Measurements from ENCODE around the gene TAX1BP3.

Gene TAX1BP3

DNA sequence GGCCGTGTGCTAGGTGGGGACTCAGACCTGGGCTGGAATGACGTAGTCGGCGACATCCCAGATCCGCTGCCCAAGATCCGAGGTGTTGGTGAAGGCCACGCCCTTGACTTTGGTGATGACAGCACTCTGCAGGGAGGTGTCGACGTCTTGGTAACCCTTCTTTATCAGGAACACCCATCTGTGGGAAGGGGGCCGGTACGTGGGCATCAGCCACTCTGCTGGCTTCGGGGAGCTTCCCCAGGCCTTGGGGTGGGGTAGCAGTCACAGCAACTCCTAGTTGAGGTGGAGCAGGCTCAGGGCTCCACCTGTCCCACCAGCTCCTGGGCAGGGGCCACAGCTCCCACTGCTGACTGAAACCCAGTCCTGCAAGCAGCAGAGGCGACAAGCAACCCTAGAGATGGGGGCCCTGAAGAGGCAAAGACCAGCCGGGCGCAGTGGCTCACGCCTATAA is 23.3 kb upstream of the TAX1BP3 start:
- no peaks in the 10 kb centered on the region for H3K27me3 ChIP-seq (ENCODE audit: insufficient read depth, poor library complexity, severe bottlenecking)
- H3K4me3 ChIP-seq (replicated peaks; ENCODE audit: insufficient read depth, low read length): no peak overlapping the region
- TF ChIP-seq GABPA (IDR thresholded peaks at IDR 0.05; ENCODE audit: low read depth): no peak
- DNase-seq (ENCODE audit: low read depth in 1 of 2, low spot score in 1 of 2): no peak
- H3K27ac ChIP-seq (replicated peaks): no peak overlapping the region

DNA sequence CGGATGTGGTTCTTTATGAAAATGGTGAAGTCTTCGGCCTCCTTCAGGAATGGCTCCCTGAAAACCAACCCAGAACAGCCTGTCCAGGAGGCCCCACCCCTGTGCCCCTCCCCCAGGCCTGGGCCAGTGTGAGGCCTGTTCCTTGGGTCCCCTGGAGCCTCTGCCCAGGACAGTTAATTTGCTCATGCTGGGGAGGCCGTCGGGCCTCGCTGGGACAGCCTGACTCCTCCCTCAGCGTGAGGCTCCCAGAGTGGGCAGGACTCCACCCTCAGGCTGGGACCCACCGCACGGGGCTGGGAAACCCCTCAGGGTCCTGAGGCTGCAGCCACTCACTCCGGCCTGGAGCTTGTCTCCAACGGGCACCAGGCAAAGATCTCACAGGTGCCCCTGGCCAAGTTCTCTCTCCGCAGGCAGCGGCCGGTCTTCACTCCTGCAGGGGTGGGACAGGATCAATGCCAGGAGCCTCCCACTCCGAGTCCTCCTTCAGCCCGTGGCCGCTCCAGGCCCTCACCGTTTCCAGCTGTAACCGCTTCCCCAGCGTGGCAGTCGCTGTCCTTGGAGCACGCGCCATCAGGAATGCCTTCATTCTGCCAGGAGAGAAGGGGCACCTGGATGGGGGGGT is 21.8 kb upstream of the TAX1BP3 start:
- no peaks in the 10 kb centered on the region for H3K27me3 ChIP-seq (ENCODE audit: insufficient read depth, poor library complexity, severe bottlenecking)
- no peak for TF ChIP-seq POLR2AphosphoS5 (IDR thresholded peaks at IDR 0.05; ENCODE audit: low read depth)
- TF ChIP-seq SPI1 (IDR thresholded peaks at IDR 0.05; ENCODE audit: borderline replicate concordance, low read depth): no peak
- no peak for TF ChIP-seq GABPA (IDR thresholded peaks at IDR 0.05; ENCODE audit: low read depth)
- TF ChIP-seq, protein P1, sequence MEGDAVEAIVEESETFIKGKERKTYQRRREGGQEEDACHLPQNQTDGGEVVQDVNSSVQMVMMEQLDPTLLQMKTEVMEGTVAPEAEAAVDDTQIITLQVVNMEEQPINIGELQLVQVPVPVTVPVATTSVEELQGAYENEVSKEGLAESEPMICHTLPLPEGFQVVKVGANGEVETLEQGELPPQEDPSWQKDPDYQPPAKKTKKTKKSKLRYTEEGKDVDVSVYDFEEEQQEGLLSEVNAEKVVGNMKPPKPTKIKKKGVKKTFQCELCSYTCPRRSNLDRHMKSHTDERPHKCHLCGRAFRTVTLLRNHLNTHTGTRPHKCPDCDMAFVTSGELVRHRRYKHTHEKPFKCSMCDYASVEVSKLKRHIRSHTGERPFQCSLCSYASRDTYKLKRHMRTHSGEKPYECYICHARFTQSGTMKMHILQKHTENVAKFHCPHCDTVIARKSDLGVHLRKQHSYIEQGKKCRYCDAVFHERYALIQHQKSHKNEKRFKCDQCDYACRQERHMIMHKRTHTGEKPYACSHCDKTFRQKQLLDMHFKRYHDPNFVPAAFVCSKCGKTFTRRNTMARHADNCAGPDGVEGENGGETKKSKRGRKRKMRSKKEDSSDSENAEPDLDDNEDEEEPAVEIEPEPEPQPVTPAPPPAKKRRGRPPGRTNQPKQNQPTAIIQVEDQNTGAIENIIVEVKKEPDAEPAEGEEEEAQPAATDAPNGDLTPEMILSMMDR (IDR thresholded peaks at IDR 0.05; ENCODE audit: insufficient read depth, low read length): no peak
- TF ChIP-seq, protein P2, sequence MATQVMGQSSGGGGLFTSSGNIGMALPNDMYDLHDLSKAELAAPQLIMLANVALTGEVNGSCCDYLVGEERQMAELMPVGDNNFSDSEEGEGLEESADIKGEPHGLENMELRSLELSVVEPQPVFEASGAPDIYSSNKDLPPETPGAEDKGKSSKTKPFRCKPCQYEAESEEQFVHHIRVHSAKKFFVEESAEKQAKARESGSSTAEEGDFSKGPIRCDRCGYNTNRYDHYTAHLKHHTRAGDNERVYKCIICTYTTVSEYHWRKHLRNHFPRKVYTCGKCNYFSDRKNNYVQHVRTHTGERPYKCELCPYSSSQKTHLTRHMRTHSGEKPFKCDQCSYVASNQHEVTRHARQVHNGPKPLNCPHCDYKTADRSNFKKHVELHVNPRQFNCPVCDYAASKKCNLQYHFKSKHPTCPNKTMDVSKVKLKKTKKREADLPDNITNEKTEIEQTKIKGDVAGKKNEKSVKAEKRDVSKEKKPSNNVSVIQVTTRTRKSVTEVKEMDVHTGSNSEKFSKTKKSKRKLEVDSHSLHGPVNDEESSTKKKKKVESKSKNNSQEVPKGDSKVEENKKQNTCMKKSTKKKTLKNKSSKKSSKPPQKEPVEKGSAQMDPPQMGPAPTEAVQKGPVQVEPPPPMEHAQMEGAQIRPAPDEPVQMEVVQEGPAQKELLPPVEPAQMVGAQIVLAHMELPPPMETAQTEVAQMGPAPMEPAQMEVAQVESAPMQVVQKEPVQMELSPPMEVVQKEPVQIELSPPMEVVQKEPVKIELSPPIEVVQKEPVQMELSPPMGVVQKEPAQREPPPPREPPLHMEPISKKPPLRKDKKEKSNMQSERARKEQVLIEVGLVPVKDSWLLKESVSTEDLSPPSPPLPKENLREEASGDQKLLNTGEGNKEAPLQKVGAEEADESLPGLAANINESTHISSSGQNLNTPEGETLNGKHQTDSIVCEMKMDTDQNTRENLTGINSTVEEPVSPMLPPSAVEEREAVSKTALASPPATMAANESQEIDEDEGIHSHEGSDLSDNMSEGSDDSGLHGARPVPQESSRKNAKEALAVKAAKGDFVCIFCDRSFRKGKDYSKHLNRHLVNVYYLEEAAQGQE (IDR thresholded peaks at IDR 0.05; ENCODE audit: insufficient replicate concordance, low read depth): no peak
- H3K4me3 ChIP-seq (replicated peaks; ENCODE audit: insufficient read depth, low read length): no peak overlapping the region
- no peak for DNase-seq (ENCODE audit: low read depth in 1 of 2, low spot score in 1 of 2)
- H3K27ac ChIP-seq (replicated peaks): no peak overlapping the region

DNA sequence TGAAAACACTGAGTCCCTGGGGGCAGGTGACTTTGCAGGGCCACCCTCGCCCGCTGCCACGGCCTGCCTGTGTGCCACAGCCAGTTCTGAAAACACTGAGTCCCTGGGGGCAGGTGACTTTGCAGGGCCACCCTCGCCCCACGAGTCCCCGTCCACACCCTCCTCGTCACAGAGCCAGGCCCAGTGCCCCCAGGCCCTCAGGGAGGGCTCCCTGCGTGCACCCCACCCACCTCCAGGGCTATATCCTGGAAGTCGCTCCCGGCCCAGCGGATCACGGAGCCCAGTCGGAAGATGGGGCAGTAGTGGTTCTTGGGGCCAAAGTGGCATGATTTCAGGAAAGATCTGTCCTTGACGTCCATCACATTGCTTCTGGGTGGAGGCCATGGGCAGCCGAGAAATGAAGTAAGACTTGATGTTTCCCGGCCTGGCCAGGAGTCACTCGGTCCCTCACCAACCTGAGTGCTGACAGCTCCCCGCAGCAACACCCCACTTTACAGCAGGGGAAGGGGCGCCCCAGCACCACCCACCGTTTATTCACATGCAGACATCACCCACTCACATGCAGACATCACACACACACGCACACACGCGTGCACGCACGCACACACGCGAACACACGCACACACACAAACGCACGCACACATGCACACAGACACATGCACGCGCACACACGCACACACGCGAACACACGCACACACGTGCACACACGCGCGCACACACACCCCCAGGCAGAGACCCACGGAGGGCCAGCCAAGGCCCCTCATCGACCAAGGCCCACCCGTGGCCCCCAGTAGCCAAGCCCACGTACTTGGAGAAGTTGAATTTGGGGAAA is 21.1 kb upstream of the TAX1BP3 start:
- Histone ChIP-seq H3K4me3 (replicated peaks; ENCODE audit: insufficient read depth, low read length) (no peak overlapping the region), H3K27ac (replicated peaks) (no peak overlapping the region), H3K27me3 (ENCODE audit: insufficient read depth, poor library complexity, severe bottlenecking) (no peaks in the 10 kb centered on the region)
- no peak for TF ChIP-seq GABPA (IDR thresholded peaks at IDR 0.05; ENCODE audit: low read depth)
- TF ChIP-seq, protein P1 (IDR thresholded peaks at IDR 0.05; ENCODE audit: insufficient read depth, low read length): no peak
- TF ChIP-seq, protein P2 (IDR thresholded peaks at IDR 0.05; ENCODE audit: insufficient replicate concordance, low read depth): no peak
- no peak for DNase-seq (ENCODE audit: low read depth in 1 of 2, low spot score in 1 of 2)

DNA sequence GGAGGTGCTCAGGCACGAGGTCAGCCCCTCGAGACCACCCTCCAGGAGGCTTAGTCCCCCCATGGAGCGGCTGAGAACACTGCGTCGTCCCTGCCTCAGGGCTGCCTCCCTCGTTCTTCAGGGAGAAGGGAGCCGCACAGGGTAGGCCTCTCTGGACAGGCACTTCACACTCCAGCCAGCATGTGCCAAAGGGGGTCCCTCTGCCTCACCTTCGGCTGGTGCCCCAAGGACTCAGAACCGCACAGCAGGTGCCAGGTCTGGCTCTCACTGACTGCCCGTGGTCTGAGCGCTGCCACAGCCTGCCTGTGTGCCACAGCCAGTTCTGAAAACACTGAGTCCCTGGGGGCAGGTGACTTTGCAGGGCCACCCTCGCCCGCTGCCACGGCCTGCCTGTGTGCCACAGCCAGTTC is 20.5 kb upstream of the TAX1BP3 start:
- Histone ChIP-seq H3K4me3 (replicated peaks; ENCODE audit: insufficient read depth, low read length) (no peak overlapping the region), H3K27ac (replicated peaks) (no peak overlapping the region), H3K27me3 (ENCODE audit: insufficient read depth, poor library complexity, severe bottlenecking) (no peaks in the 10 kb centered on the region)
- TF ChIP-seq POLR2AphosphoS5 (IDR thresholded peaks at IDR 0.05; ENCODE audit: low read depth) (no peak), GABPA (IDR thresholded peaks at IDR 0.05; ENCODE audit: low read depth) (no peak), SPI1 (IDR thresholded peaks at IDR 0.05; ENCODE audit: borderline replicate concordance, low read depth) (no peak)
- TF ChIP-seq, protein P2 (IDR thresholded peaks at IDR 0.05; ENCODE audit: insufficient replicate concordance, low read depth): no peak
- TF ChIP-seq, protein P1 (IDR thresholded peaks at IDR 0.05; ENCODE audit: insufficient read depth, low read length): no peak
- DNase-seq (ENCODE audit: low read depth in 1 of 2, low spot score in 1 of 2): no peak
